ENCODE measurements around the gene MIEF2.
A peak's percentile ranks its signal among the peaks of the same experiment; 100 is the strongest.

Gene MIEF2

DNA sequence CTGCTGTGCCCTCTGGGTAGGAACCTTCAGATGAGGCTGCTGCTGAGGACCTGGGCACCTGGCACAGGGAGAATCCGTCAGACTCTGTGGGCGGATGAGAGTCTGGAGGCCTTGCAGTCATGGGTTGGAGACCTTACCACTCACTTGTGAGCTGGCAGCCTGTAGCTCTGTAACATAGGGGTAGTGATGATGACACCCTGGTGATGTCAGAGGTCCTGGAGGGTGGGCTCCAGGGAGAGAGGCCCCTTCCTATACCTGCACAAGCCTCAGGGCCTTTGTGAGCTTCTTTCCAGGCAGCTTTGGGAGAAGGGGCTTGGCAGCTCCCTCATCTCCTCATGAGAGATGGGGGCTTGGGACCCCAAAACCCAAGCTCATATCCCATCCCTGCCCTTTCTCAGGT, 1.6 kb downstream of the MIEF2 start:
- Histone ChIP-seq H3K79me2 (ENCODE audit: insufficient read depth, low read length) (peaks cover 13% of the 10 kb centered on the region; the same call in 1 of the 2 replicates), H2AFZ (ENCODE audit: low read depth, low read length, severe bottlenecking) (no peak overlapping the region), H3K9ac (ENCODE audit: low read length) (0 out of 2 replicates have a peak overlapping the region, but pooled peaks have one; percentile 79), H3K9me2 (replicated peaks; ENCODE audit: insufficient read depth, low read length) (no peaks in the 10 kb centered on the region), H4K20me1 (ENCODE audit: low read depth, low read length) (no peaks in the 10 kb centered on the region), H3K9me3 (ENCODE audit: insufficient read depth, low read length) (no peaks in the 10 kb centered on the region), H3F3A (ENCODE audit: insufficient read depth) (peaks cover 6% of the 10 kb centered on the region; the same call in 1 of the 2 replicates), H3K27ac (ENCODE audit: low read depth, low read length) (no peak overlapping the region), H3K4me3 (ENCODE audit: insufficient read depth, low read length, poor library complexity, severe bottlenecking) (no peak overlapping the region), H3K27me3 (ENCODE audit: low read length) (no peaks in the 10 kb centered on the region), H3K4me2 (ENCODE audit: low read depth, low read length, poor library complexity, severe bottlenecking) (peak overlapping the region; percentile 88), H3K36me3 (ENCODE audit: low read length) (no peaks in the 10 kb centered on the region)
- TF ChIP-seq, protein P1, sequence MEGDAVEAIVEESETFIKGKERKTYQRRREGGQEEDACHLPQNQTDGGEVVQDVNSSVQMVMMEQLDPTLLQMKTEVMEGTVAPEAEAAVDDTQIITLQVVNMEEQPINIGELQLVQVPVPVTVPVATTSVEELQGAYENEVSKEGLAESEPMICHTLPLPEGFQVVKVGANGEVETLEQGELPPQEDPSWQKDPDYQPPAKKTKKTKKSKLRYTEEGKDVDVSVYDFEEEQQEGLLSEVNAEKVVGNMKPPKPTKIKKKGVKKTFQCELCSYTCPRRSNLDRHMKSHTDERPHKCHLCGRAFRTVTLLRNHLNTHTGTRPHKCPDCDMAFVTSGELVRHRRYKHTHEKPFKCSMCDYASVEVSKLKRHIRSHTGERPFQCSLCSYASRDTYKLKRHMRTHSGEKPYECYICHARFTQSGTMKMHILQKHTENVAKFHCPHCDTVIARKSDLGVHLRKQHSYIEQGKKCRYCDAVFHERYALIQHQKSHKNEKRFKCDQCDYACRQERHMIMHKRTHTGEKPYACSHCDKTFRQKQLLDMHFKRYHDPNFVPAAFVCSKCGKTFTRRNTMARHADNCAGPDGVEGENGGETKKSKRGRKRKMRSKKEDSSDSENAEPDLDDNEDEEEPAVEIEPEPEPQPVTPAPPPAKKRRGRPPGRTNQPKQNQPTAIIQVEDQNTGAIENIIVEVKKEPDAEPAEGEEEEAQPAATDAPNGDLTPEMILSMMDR (IDR thresholded peaks at IDR 0.05; ENCODE audit: insufficient read depth, low read length, poor library complexity, severe bottlenecking) = no peak
- TF ChIP-seq EZH2phosphoT487 (conservative IDR thresholded peaks at IDR 0.05; ENCODE audit: low read length) = no peak

DNA sequence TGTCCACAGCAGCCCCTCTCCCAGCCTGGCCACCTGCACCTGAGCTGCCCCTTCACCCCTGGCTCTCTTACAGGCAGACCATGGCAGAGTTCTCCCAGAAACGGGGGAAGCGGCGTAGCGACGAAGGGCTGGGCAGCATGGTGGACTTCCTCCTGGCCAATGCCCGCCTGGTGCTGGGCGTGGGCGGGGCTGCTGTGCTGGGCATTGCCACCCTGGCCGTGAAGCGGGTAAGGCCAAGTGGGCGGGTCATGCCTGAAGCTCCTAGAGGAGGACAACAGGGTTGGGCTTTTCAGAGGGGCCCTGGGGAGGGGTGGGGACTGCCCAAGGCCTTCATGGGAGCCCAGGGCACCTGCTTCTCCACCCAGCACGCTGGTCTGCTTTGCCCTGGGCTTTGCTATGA, 2.2 kb downstream of the MIEF2 start:
- Histone ChIP-seq H3K4me2 (ENCODE audit: low read depth, low read length, poor library complexity, severe bottlenecking) (no peak overlapping the region), H3K36me3 (ENCODE audit: low read length) (no peaks in the 10 kb centered on the region)

DNA sequence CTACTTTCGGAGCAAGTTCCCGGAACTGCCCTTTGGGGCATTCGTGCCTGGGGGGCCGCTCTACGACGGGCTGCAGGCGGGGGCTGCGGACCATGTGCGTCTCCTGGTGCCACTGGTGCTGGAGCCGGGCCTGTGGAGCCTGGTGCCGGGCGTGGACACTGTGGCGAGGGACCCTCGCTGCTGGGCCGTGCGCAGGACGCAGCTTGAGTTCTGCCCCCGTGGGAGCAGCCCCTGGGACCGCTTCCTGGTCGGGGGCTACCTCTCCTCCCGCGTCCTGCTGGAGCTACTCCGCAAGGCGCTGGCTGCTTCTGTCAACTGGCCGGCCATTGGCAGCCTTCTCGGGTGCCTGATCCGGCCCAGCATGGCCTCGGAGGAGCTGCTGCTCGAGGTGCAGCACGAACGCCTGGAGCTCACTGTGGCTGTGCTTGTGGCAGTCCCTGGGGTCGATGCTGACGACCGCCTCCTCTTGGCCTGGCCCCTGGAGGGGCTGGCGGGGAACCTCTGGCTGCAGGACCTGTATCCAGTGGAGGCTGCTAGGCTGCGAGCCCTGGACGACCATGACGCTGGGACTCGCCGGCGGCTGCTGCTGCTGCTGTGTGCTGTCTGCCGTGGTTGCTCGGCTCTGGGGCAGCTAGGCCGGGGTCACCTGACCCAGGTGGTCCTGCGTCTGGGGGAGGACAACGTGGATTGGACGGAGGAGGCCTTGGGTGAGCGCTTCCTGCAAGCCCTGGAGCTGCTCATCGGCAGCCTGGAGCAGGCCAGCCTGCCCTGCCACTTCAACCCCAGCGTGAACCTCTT, 3.6 kb downstream of the MIEF2 start:
- TF ChIP-seq, protein P1 (IDR thresholded peaks at IDR 0.05; ENCODE audit: insufficient read depth, low read length, poor library complexity, severe bottlenecking) = no peak
- TF ChIP-seq EZH2phosphoT487 (conservative IDR thresholded peaks at IDR 0.05; ENCODE audit: low read length) = no peak
- H3K36me3 ChIP-seq (ENCODE audit: low read length) = no peaks in the 10 kb centered on the region
- peaks cover 6% of the 10 kb centered on the region; the same call in 1 of the 2 replicates for H3F3A ChIP-seq (ENCODE audit: insufficient read depth)
- no peaks in the 10 kb centered on the region for H3K9me3 ChIP-seq (ENCODE audit: insufficient read depth, low read length)
- H3K4me2 ChIP-seq (ENCODE audit: low read depth, low read length, poor library complexity, severe bottlenecking) = no peak overlapping the region
- H2AFZ ChIP-seq (ENCODE audit: low read depth, low read length, severe bottlenecking) = no peak overlapping the region
- H3K9ac ChIP-seq (ENCODE audit: low read length) = no peak overlapping the region
- no peaks in the 10 kb centered on the region for H3K27me3 ChIP-seq (ENCODE audit: low read length)
- no peak overlapping the region for H3K27ac ChIP-seq (ENCODE audit: low read depth, low read length)
- no peaks in the 10 kb centered on the region for H3K9me2 ChIP-seq (replicated peaks; ENCODE audit: insufficient read depth, low read length)
- H3K4me3 ChIP-seq (ENCODE audit: insufficient read depth, low read length, poor library complexity, severe bottlenecking) = no peak overlapping the region
- no peaks in the 10 kb centered on the region for H4K20me1 ChIP-seq (ENCODE audit: low read depth, low read length)
- no peaks in the 10 kb centered on the region for H3K79me2 ChIP-seq (ENCODE audit: insufficient read depth, low read length)

More for the DNA sequence above, 2.2 kb downstream of the MIEF2 start:
- Histone ChIP-seq H3K9me3 (ENCODE audit: insufficient read depth, low read length) (no peaks in the 10 kb centered on the region), H3K27ac (ENCODE audit: low read depth, low read length) (no peak overlapping the region), H3K4me3 (ENCODE audit: insufficient read depth, low read length, poor library complexity, severe bottlenecking) (no peak overlapping the region), H3K79me2 (ENCODE audit: insufficient read depth, low read length) (peaks cover 7% of the 10 kb centered on the region; the same call in 1 of the 2 replicates), H3K27me3 (ENCODE audit: low read length) (no peaks in the 10 kb centered on the region), H4K20me1 (ENCODE audit: low read depth, low read length) (no peaks in the 10 kb centered on the region), H3K9ac (ENCODE audit: low read length) (no peak overlapping the region), H3F3A (ENCODE audit: insufficient read depth) (peaks cover 6% of the 10 kb centered on the region; the same call in 1 of the 2 replicates), H3K9me2 (replicated peaks; ENCODE audit: insufficient read depth, low read length) (no peaks in the 10 kb centered on the region), H2AFZ (ENCODE audit: low read depth, low read length, severe bottlenecking) (no peak overlapping the region)
- TF ChIP-seq EZH2phosphoT487 (conservative IDR thresholded peaks at IDR 0.05; ENCODE audit: low read length) = no peak
- TF ChIP-seq, protein P1 (IDR thresholded peaks at IDR 0.05; ENCODE audit: insufficient read depth, low read length, poor library complexity, severe bottlenecking) = no peak
